ENCODE results near the gene NXNL2.
A peak's percentile ranks its signal among the peaks of the same experiment; 100 is the strongest.

The NXNL2 gene

DNA sequence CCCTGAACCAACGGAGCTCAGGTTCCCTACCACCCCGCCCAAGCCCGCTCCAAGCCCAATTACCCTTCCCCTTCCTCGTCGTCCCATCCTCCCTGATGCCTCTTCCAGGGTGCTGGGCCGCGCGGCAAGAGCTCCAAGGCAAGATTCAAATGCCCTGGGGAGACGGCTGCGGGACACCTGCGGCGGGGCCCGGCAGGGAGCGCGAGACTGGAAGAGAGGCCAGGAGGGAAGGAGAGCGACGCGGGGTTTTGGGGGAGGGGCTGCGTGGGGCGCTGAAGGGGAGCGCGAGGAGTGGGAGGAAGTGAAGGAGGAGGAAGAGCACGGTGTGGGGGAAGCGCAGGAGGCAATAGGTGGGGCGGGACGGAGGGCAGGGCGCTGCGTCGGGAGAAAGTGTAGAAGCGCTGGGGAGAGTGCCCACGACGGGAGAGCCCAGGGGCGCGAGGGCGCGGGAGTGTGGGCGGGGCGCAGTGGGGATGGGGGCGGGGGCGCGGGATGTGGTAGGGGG is 975 bp upstream of the NXNL2 start:
- H3K4me3 ChIP-seq (ENCODE audit: low read depth, low read length) = peak overlapping the region; percentile 68
- peak overlapping the region; percentile 33 for H3K27ac ChIP-seq (ENCODE audit: low read depth, low read length)
- peaks cover 13% of the 10 kb centered on the region for H3K4me1 ChIP-seq (ENCODE audit: control insufficient read depth, insufficient read depth, low read length)
- H3K36me3 ChIP-seq (ENCODE audit: control insufficient read depth, insufficient read depth, low read length) = no peaks in the 10 kb centered on the region
- peaks cover 25% of the 10 kb centered on the region for H3K27me3 ChIP-seq (ENCODE audit: control insufficient read depth, insufficient read depth, low read length)
- H3K9me3 ChIP-seq (ENCODE audit: control insufficient read depth, insufficient read depth, low read length) = no peaks in the 10 kb centered on the region
- H3K9ac ChIP-seq (ENCODE audit: low read depth, low read length) = no peak overlapping the region

GRCh38 chr9:88535226-88536022 is 446 bp downstream of the NXNL2 start:
- Histone ChIP-seq H3K4me1 (ENCODE audit: control insufficient read depth, insufficient read depth, low read length) (peaks cover 6% of the 10 kb centered on the region), H3K9ac (ENCODE audit: low read depth, low read length) (no peak overlapping the region; the same call in 1 of the 2 replicates), H3K27me3 (ENCODE audit: control insufficient read depth, insufficient read depth, low read length) (peaks cover 25% of the 10 kb centered on the region), H3K27ac (ENCODE audit: low read depth, low read length) (no peak overlapping the region), H3K9me3 (ENCODE audit: control insufficient read depth, insufficient read depth, low read length) (no peaks in the 10 kb centered on the region), H3K4me3 (ENCODE audit: low read depth, low read length) (peak overlapping the region; percentile 82), H3K36me3 (ENCODE audit: control insufficient read depth, insufficient read depth, low read length) (no peaks in the 10 kb centered on the region)

DNA sequence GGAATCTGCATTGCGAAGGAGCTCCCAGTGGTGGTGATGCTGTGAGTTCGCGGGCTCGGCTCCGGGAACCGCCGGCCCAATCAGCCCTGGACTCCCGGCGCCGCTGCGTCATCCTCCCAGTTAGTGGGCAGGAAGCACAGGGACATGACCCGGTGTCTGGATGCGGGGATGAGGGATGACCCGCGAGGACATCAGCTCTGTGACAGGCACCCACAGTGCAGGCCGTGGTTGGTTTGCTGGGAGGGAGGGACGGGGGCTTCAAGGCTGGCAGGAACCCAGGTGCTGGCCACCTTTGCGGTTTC is 996 bp downstream of the NXNL2 start:
- H3K9ac ChIP-seq (ENCODE audit: low read depth, low read length) = no peak overlapping the region
- peak overlapping the region; percentile 82; the same call in 1 of the 2 replicates for H3K4me3 ChIP-seq (ENCODE audit: low read depth, low read length)
- no peaks in the 10 kb centered on the region for H3K9me3 ChIP-seq (ENCODE audit: control insufficient read depth, insufficient read depth, low read length)
- no peaks in the 10 kb centered on the region for H3K36me3 ChIP-seq (ENCODE audit: control insufficient read depth, insufficient read depth, low read length)
- no peak overlapping the region for H3K27ac ChIP-seq (ENCODE audit: low read depth, low read length)
- peaks cover 25% of the 10 kb centered on the region for H3K27me3 ChIP-seq (ENCODE audit: control insufficient read depth, insufficient read depth, low read length)
- peaks cover 6% of the 10 kb centered on the region for H3K4me1 ChIP-seq (ENCODE audit: control insufficient read depth, insufficient read depth, low read length)

DNA sequence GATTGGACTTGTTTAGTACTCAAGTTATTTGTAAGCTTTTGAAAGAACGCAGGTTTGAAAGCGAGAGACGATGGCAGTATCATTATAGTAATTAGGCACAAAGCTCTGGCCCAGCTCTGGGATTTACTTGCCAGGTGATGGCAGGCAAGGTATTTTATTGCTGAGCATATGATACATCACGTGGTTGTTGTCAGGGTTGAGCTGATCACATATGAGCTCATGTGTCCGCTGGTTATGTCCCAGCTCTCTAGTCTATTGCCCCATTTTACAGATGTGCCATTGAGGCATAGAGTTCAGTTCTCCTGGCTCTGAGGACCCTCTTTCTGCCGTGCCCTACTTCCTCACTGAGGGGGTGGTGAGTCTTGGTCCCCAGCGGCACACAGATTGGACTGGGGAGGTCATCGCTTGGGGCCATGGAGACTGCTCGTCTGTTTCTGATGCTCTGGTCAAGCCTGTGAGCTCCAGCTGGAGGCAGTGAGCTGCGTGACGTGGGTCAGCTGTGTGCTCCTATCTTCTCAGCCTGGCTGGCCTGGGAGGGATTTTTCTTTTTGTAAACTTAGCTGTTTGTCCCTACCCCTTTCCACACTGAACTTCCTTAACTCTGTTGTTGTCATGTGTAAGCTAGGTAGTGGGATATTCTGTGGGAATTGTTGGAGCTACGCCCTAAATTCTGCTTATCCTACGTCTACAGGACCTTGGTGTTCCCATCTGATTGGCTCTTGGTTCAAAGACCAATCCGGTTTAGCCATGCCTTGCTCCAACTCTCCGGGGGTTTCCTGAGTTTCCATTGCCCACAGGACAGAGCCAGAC is 2.2 kb downstream of the NXNL2 start:
- Histone ChIP-seq H3K4me3 (ENCODE audit: low read depth, low read length) (no peak overlapping the region), H3K9ac (ENCODE audit: low read depth, low read length) (no peak overlapping the region), H3K27me3 (ENCODE audit: control insufficient read depth, insufficient read depth, low read length) (peaks cover 25% of the 10 kb centered on the region), H3K36me3 (ENCODE audit: control insufficient read depth, insufficient read depth, low read length) (no peaks in the 10 kb centered on the region), H3K27ac (ENCODE audit: low read depth, low read length) (no peak overlapping the region), H3K4me1 (ENCODE audit: control insufficient read depth, insufficient read depth, low read length) (peaks cover under 1% of the 10 kb centered on the region; the same call in 1 of the 2 replicates), H3K9me3 (ENCODE audit: control insufficient read depth, insufficient read depth, low read length) (no peaks in the 10 kb centered on the region)

DNA sequence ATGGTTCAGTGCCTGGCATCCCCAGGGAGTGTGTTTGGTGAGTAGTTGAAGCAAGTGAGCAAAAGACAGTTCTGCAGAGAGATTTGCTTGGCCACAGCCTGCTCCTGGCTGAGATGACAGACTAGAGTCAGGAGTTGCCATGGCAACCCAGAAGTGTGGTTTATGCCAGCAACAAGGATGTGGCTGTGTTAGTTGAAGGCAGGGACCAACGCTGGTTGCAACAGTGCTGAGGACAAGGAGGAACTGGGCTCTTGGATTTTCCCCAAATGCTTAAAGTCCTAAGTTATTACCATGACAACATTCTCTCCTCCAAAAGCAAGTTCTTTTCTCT is 2.7 kb downstream of the NXNL2 start:
- Histone ChIP-seq H3K9me3 (ENCODE audit: control insufficient read depth, insufficient read depth, low read length) (no peaks in the 10 kb centered on the region), H3K36me3 (ENCODE audit: control insufficient read depth, insufficient read depth, low read length) (no peaks in the 10 kb centered on the region), H3K27me3 (ENCODE audit: control insufficient read depth, insufficient read depth, low read length) (peaks cover 25% of the 10 kb centered on the region), H3K4me3 (ENCODE audit: low read depth, low read length) (no peak overlapping the region), H3K27ac (ENCODE audit: low read depth, low read length) (no peak overlapping the region), H3K9ac (ENCODE audit: low read depth, low read length) (no peak overlapping the region), H3K4me1 (ENCODE audit: control insufficient read depth, insufficient read depth, low read length) (no peaks in the 10 kb centered on the region)

DNA sequence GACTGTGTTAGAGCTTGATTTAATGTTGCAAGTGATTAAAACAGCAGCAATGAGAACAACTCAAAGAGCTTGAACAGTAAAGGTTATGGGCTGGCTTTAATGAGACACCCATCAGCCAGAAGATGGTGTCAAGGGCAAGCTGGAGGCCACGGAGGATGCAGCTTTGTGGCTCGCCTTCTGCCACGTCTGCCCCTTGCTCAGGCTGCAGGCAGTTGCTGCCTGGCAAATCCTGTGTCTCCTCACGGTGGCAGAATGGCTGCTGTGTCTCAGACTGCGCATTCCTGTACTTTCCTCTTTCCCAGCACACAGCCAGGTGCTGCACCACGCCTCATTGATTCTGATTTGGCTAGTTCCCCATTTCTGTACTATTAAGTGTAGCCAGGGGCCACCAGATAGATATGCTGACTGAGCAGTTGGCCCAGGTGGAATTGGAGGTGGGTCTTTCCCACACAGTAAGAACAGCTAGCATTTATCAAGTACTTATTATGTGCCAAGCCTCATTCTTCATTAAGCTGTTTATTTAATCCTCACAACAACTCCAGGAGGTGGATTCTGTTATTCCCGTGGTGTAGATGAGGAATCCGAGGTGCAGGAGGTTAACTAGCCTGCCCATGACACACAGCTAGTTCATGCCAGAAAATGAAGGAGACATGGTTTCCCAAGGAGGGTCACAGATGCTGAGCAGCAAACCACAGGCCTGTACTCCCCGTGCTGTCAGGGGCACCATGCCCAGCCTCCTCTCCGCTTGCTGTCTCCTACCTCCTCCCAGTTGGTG is 3.5 kb downstream of the NXNL2 start:
- no peak overlapping the region for H3K4me3 ChIP-seq (ENCODE audit: low read depth, low read length)
- no peak overlapping the region for H3K27ac ChIP-seq (ENCODE audit: low read depth, low read length)
- peaks cover 19% of the 10 kb centered on the region for H3K27me3 ChIP-seq (ENCODE audit: control insufficient read depth, insufficient read depth, low read length)
- no peaks in the 10 kb centered on the region for H3K4me1 ChIP-seq (ENCODE audit: control insufficient read depth, insufficient read depth, low read length)
- H3K36me3 ChIP-seq (ENCODE audit: control insufficient read depth, insufficient read depth, low read length) = no peaks in the 10 kb centered on the region
- no peaks in the 10 kb centered on the region for H3K9me3 ChIP-seq (ENCODE audit: control insufficient read depth, insufficient read depth, low read length)
- no peak overlapping the region for H3K9ac ChIP-seq (ENCODE audit: low read depth, low read length)

GRCh38 chr9:88539246-88539645 is 4.3 kb downstream of the NXNL2 start:
- Histone ChIP-seq H3K36me3 (ENCODE audit: control insufficient read depth, insufficient read depth, low read length) (no peaks in the 10 kb centered on the region), H3K9ac (ENCODE audit: low read depth, low read length) (no peak overlapping the region), H3K27ac (ENCODE audit: low read depth, low read length) (no peak overlapping the region), H3K4me1 (ENCODE audit: control insufficient read depth, insufficient read depth, low read length) (no peaks in the 10 kb centered on the region), H3K4me3 (ENCODE audit: low read depth, low read length) (no peak overlapping the region), H3K27me3 (ENCODE audit: control insufficient read depth, insufficient read depth, low read length) (peaks cover 19% of the 10 kb centered on the region), H3K9me3 (ENCODE audit: control insufficient read depth, insufficient read depth, low read length) (no peaks in the 10 kb centered on the region)

GRCh38 chr9:88540251-88540763 is 5.3 kb downstream of the NXNL2 start:
- H3K27ac ChIP-seq (ENCODE audit: low read depth, low read length) = no peak overlapping the region

DNA sequence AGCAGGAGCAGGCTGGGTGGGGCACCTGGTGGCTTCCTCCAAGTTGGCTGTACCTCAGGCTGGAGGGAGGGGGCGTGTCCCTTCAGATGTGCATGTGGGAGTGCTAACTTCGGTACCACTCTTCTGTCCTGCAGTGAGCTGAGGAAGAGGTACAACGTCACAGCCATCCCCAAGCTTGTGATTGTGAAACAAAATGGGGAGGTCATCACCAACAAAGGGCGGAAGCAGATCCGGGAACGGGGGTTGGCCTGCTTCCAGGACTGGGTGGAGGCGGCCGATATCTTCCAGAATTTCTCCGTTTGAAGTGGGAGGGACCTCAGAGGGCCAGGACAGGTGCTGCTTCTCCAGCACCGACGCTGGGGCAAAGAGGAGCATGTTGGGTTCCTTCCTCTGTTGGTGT is 9.3 kb downstream of the NXNL2 start:
- Histone ChIP-seq H3K4me1 (ENCODE audit: control insufficient read depth, insufficient read depth, low read length) (0 out of 2 replicates have a peak, but pooled peaks cover 3% of the 10 kb centered on the region), H3K27ac (ENCODE audit: low read depth, low read length) (no peak overlapping the region), H3K36me3 (ENCODE audit: control insufficient read depth, insufficient read depth, low read length) (no peaks in the 10 kb centered on the region), H3K9me3 (ENCODE audit: control insufficient read depth, insufficient read depth, low read length) (no peaks in the 10 kb centered on the region), H3K9ac (ENCODE audit: low read depth, low read length) (no peak overlapping the region), H3K27me3 (ENCODE audit: control insufficient read depth, insufficient read depth, low read length) (no peaks in the 10 kb centered on the region), H3K4me3 (ENCODE audit: low read depth, low read length) (no peak overlapping the region)

More at GRCh38 chr9:88540251-88540763, 5.3 kb downstream of the NXNL2 start:
- no peaks in the 10 kb centered on the region for H3K36me3 ChIP-seq (ENCODE audit: control insufficient read depth, insufficient read depth, low read length)
- H3K9ac ChIP-seq (ENCODE audit: low read depth, low read length) = no peak overlapping the region
- H3K9me3 ChIP-seq (ENCODE audit: control insufficient read depth, insufficient read depth, low read length) = no peaks in the 10 kb centered on the region
- 0 out of 2 replicates have a peak, but pooled peaks cover 2% of the 10 kb centered on the region for H3K4me1 ChIP-seq (ENCODE audit: control insufficient read depth, insufficient read depth, low read length)
- peaks cover 16% of the 10 kb centered on the region for H3K27me3 ChIP-seq (ENCODE audit: control insufficient read depth, insufficient read depth, low read length)
- no peak overlapping the region for H3K4me3 ChIP-seq (ENCODE audit: low read depth, low read length)

DNA sequence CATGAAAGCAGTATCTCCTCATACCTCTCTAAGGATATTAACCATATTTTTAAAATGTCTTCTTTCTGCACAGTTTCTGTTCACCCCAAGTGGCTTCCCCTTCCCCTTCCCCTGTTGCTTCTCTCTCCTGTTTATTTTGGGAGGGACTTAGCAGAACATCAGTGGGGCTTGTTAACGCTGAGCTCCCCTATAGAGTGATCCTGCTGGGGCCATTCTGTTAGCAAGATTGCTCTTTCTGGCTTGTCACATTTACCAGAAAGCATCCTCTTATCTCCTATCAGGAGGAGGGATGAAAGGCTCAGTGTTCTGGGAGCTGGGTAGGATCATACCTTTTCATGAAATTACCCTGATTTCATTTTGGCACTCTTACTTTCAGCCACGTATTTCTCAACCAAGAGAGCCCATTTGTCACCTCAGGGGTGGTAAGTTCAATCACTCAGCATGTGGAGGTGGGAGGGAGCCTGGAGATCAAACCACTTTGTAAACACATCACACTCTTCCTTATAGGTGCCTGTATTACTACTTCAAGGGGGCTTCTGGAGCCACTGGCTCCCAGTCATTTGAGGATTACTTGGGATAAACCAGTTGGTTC is 16.7 kb downstream of the NXNL2 start:
- H3K27me3 ChIP-seq (ENCODE audit: control insufficient read depth, insufficient read depth, low read length) = peaks cover 2% of the 10 kb centered on the region
- H3K4me1 ChIP-seq (ENCODE audit: control insufficient read depth, insufficient read depth, low read length) = peaks cover 17% of the 10 kb centered on the region
- no peak overlapping the region for H3K4me3 ChIP-seq (ENCODE audit: low read depth, low read length)
- no peaks in the 10 kb centered on the region for H3K9me3 ChIP-seq (ENCODE audit: control insufficient read depth, insufficient read depth, low read length)
- no peak overlapping the region for H3K27ac ChIP-seq (ENCODE audit: low read depth, low read length)
- H3K9ac ChIP-seq (ENCODE audit: low read depth, low read length) = no peak overlapping the region
- no peaks in the 10 kb centered on the region for H3K36me3 ChIP-seq (ENCODE audit: control insufficient read depth, insufficient read depth, low read length)

Data from HUES48 (cell line).